ENCODE data around the gene TRIM63.

GRCh38 chr1:26045722-26046245 lies 21.6 kb downstream of the TRIM63 start, which contains the start of gene SLC30A2:
- TF ChIP-seq ATF3 (CRISPR knock-in tag; conservative IDR thresholded peaks at IDR 0.05) (no peak), FOXP1 (CRISPR knock-in tag; IDR thresholded peaks at IDR 0.05; ENCODE audit: borderline replicate concordance) (peak; percentile 66; the same call in 1 of the 2 replicates), ZNF263 (CRISPR knock-in tag; IDR thresholded peaks at IDR 0.05; ENCODE audit: low read depth) (no peak; the same call in 1 of the 2 replicates), NR2C2 (CRISPR knock-in tag; IDR thresholded peaks at IDR 0.05) (no peak), JAZF1 (CRISPR knock-in tag; IDR thresholded peaks at IDR 0.05) (no peak), IRF1 (CRISPR knock-in tag; IDR thresholded peaks at IDR 0.05) (no peak), HMGXB4 (CRISPR knock-in tag; IDR thresholded peaks at IDR 0.05) (no peak)
- TF ChIP-seq, protein P1, sequence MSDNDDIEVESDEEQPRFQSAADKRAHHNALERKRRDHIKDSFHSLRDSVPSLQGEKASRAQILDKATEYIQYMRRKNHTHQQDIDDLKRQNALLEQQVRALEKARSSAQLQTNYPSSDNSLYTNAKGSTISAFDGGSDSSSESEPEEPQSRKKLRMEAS (CRISPR knock-in tag; IDR thresholded peaks at IDR 0.05): 0 out of 2 replicates have a peak, but pooled peaks have one; percentile 49
- TF ChIP-seq, protein P2, sequence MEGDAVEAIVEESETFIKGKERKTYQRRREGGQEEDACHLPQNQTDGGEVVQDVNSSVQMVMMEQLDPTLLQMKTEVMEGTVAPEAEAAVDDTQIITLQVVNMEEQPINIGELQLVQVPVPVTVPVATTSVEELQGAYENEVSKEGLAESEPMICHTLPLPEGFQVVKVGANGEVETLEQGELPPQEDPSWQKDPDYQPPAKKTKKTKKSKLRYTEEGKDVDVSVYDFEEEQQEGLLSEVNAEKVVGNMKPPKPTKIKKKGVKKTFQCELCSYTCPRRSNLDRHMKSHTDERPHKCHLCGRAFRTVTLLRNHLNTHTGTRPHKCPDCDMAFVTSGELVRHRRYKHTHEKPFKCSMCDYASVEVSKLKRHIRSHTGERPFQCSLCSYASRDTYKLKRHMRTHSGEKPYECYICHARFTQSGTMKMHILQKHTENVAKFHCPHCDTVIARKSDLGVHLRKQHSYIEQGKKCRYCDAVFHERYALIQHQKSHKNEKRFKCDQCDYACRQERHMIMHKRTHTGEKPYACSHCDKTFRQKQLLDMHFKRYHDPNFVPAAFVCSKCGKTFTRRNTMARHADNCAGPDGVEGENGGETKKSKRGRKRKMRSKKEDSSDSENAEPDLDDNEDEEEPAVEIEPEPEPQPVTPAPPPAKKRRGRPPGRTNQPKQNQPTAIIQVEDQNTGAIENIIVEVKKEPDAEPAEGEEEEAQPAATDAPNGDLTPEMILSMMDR (IDR thresholded peaks at IDR 0.05): no peak
- TF ChIP-seq, protein P3, sequence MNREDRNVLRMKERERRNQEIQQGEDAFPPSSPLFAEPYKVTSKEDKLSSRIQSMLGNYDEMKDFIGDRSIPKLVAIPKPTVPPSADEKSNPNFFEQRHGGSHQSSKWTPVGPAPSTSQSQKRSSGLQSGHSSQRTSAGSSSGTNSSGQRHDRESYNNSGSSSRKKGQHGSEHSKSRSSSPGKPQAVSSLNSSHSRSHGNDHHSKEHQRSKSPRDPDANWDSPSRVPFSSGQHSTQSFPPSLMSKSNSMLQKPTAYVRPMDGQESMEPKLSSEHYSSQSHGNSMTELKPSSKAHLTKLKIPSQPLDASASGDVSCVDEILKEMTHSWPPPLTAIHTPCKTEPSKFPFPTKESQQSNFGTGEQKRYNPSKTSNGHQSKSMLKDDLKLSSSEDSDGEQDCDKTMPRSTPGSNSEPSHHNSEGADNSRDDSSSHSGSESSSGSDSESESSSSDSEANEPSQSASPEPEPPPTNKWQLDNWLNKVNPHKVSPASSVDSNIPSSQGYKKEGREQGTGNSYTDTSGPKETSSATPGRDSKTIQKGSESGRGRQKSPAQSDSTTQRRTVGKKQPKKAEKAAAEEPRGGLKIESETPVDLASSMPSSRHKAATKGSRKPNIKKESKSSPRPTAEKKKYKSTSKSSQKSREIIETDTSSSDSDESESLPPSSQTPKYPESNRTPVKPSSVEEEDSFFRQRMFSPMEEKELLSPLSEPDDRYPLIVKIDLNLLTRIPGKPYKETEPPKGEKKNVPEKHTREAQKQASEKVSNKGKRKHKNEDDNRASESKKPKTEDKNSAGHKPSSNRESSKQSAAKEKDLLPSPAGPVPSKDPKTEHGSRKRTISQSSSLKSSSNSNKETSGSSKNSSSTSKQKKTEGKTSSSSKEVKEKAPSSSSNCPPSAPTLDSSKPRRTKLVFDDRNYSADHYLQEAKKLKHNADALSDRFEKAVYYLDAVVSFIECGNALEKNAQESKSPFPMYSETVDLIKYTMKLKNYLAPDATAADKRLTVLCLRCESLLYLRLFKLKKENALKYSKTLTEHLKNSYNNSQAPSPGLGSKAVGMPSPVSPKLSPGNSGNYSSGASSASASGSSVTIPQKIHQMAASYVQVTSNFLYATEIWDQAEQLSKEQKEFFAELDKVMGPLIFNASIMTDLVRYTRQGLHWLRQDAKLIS (CRISPR knock-in tag; IDR thresholded peaks at IDR 0.05; ENCODE audit: borderline replicate concordance): no peak
- TF ChIP-seq, protein P4, sequence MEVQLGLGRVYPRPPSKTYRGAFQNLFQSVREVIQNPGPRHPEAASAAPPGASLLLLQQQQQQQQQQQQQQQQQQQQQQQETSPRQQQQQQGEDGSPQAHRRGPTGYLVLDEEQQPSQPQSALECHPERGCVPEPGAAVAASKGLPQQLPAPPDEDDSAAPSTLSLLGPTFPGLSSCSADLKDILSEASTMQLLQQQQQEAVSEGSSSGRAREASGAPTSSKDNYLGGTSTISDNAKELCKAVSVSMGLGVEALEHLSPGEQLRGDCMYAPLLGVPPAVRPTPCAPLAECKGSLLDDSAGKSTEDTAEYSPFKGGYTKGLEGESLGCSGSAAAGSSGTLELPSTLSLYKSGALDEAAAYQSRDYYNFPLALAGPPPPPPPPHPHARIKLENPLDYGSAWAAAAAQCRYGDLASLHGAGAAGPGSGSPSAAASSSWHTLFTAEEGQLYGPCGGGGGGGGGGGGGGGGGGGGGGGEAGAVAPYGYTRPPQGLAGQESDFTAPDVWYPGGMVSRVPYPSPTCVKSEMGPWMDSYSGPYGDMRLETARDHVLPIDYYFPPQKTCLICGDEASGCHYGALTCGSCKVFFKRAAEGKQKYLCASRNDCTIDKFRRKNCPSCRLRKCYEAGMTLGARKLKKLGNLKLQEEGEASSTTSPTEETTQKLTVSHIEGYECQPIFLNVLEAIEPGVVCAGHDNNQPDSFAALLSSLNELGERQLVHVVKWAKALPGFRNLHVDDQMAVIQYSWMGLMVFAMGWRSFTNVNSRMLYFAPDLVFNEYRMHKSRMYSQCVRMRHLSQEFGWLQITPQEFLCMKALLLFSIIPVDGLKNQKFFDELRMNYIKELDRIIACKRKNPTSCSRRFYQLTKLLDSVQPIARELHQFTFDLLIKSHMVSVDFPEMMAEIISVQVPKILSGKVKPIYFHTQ (CRISPR knock-in tag; IDR thresholded peaks at IDR 0.05): no peak
